ENCODE results near the gene ESR1.

The ESR1 gene

GRCh38 chr6:152170313-152170701 is 362.8 kb downstream of the ESR1 start:
- Histone ChIP-seq H3K79me2 (ENCODE audit: low read length) (no peaks in the 10 kb centered on the region), H3K9me3 (replicated peaks; ENCODE audit: insufficient read depth, low read length) (no peaks in the 10 kb centered on the region), H4K20me1 (ENCODE audit: insufficient read depth, low read length) (no peaks in the 10 kb centered on the region), H3K27me3 (replicated peaks; ENCODE audit: insufficient read depth, low read length) (no peaks in the 10 kb centered on the region), H3K9me2 (replicated peaks; ENCODE audit: insufficient read depth, low read length) (no peaks in the 10 kb centered on the region), H3K9ac (ENCODE audit: low read length) (no peak overlapping the region), H3K4me1 (ENCODE audit: low read length) (no peaks in the 10 kb centered on the region), H3K36me3 (replicated peaks; ENCODE audit: insufficient read depth, low read length) (no peaks in the 10 kb centered on the region), H3F3A (ENCODE audit: insufficient read depth, low read length) (no peaks in the 10 kb centered on the region), H3K27ac (ENCODE audit: low read length) (no peak overlapping the region), H2AFZ (ENCODE audit: low read length) (no peak overlapping the region), H3K4me2 (ENCODE audit: low read depth, low read length) (no peak overlapping the region), H3K4me3 (ENCODE audit: low read length) (no peak overlapping the region)
- TF ChIP-seq CTCF (IDR thresholded peaks at IDR 0.05; ENCODE audit: low read length) (no peak), EZH2 (optimal IDR thresholded peaks at IDR 0.05; ENCODE audit: low read depth, low read length) (no peak), EZH2phosphoT487 (IDR thresholded peaks at IDR 0.05; ENCODE audit: low read length) (no peak)
- DNase-seq = no peak

- Histone ChIP-seq H3K27ac (ENCODE audit: low read length) (no peak overlapping the region), H3K79me2 (ENCODE audit: low read length) (no peaks in the 10 kb centered on the region)
These were observed 363.5 kb downstream of the ESR1 start for GRCh38 chr6:152170702-152171667.

GRCh38 chr6:152173321-152173720 is 365.8 kb downstream of the ESR1 start:
- Histone ChIP-seq H3F3A (ENCODE audit: insufficient read depth, low read length) (no peaks in the 10 kb centered on the region), H3K36me3 (replicated peaks; ENCODE audit: insufficient read depth, low read length) (no peaks in the 10 kb centered on the region), H3K79me2 (ENCODE audit: low read length) (no peaks in the 10 kb centered on the region), H3K9me3 (replicated peaks; ENCODE audit: insufficient read depth, low read length) (no peaks in the 10 kb centered on the region), H3K4me3 (ENCODE audit: low read length) (no peak overlapping the region), H2AFZ (ENCODE audit: low read length) (no peak overlapping the region), H3K4me2 (ENCODE audit: low read depth, low read length) (no peak overlapping the region), H4K20me1 (ENCODE audit: insufficient read depth, low read length) (no peaks in the 10 kb centered on the region), H3K9me2 (replicated peaks; ENCODE audit: insufficient read depth, low read length) (no peaks in the 10 kb centered on the region), H3K27me3 (replicated peaks; ENCODE audit: insufficient read depth, low read length) (no peaks in the 10 kb centered on the region), H3K9ac (ENCODE audit: low read length) (no peak overlapping the region), H3K27ac (ENCODE audit: low read length) (no peak overlapping the region), H3K4me1 (ENCODE audit: low read length) (no peaks in the 10 kb centered on the region)
- DNase-seq = no peak
- no peak for TF ChIP-seq EZH2phosphoT487 (IDR thresholded peaks at IDR 0.05; ENCODE audit: low read length)
- TF ChIP-seq EZH2 (optimal IDR thresholded peaks at IDR 0.05; ENCODE audit: low read depth, low read length) = no peak
- no peak for TF ChIP-seq CTCF (IDR thresholded peaks at IDR 0.05; ENCODE audit: low read length)

More at GRCh38 chr6:152170702-152171667, 363.5 kb downstream of the ESR1 start:
- TF ChIP-seq EZH2 (optimal IDR thresholded peaks at IDR 0.05; ENCODE audit: low read depth, low read length) = no peak
- no peak for TF ChIP-seq EZH2phosphoT487 (IDR thresholded peaks at IDR 0.05; ENCODE audit: low read length)
- no peak for TF ChIP-seq CTCF (IDR thresholded peaks at IDR 0.05; ENCODE audit: low read length)
- H3K4me2 ChIP-seq (ENCODE audit: low read depth, low read length) = no peak overlapping the region
- no peaks in the 10 kb centered on the region for H3F3A ChIP-seq (ENCODE audit: insufficient read depth, low read length)
- H3K4me1 ChIP-seq (ENCODE audit: low read length) = no peaks in the 10 kb centered on the region
- H3K4me3 ChIP-seq (ENCODE audit: low read length) = no peak overlapping the region
- no peaks in the 10 kb centered on the region for H4K20me1 ChIP-seq (ENCODE audit: insufficient read depth, low read length)
- no peaks in the 10 kb centered on the region for H3K36me3 ChIP-seq (replicated peaks; ENCODE audit: insufficient read depth, low read length)
- no peak overlapping the region for H3K9ac ChIP-seq (ENCODE audit: low read length)
- H2AFZ ChIP-seq (ENCODE audit: low read length) = no peak overlapping the region
- H3K9me2 ChIP-seq (replicated peaks; ENCODE audit: insufficient read depth, low read length) = no peaks in the 10 kb centered on the region
- H3K27me3 ChIP-seq (replicated peaks; ENCODE audit: insufficient read depth, low read length) = no peaks in the 10 kb centered on the region
- DNase-seq = no peak
- H3K9me3 ChIP-seq (replicated peaks; ENCODE audit: insufficient read depth, low read length) = no peaks in the 10 kb centered on the region

Measured in MM.1S (cell line).